Measurements from ENCODE around the gene PLPP7. TPM values are rescaled to one million over a fixed set of nuclear protein-coding genes. Genes with fewer than 3 reads are reported as not detected.

The PLPP7 gene
- total and polyA plus RNA-seq, 3 experiments from 2014 or later: not detected

- H3K4me3 Mint-ChIP-seq: no peak overlapping the region
These were observed 19.5 kb downstream of the PLPP7 start for GRCh38 chr9:131308906-131309529.

GRCh38 chr9:131309530-131310276 is 20.2 kb downstream of the PLPP7 start:
- POLR2A ChIA-PET: no interaction called here
- DNase-seq: no peak
- Histone ChIP-seq H3K4me1 (ENCODE audit: insufficient read depth, low read length) (peaks cover 15% of the 10 kb centered on the region), H3K9me3 (ENCODE audit: low read length) (no peaks in the 10 kb centered on the region), H3K27me3 (ENCODE audit: insufficient read depth, low read length, poor library complexity, severe bottlenecking) (no peaks in the 10 kb centered on the region), H3K36me3 (ENCODE audit: insufficient read depth, low read length) (no peaks in the 10 kb centered on the region), H3K4me3 (ENCODE audit: low read length) (no peak overlapping the region), H3K27ac (ENCODE audit: low read depth, low read length) (no peak overlapping the region)
- no peak overlapping the region for H3K4me3 Mint-ChIP-seq
- H3K36me3 Mint-ChIP-seq: no peaks in the 10 kb centered on the region
- CTCF ChIA-PET: interaction anchor here (1.0 kb wide), 1 partner anchor 132 kb away, joined by 3 read pairs; no protein-coding TSS in a partner anchor
- no peaks in the 10 kb centered on the region for H3K27me3 Mint-ChIP-seq
- peaks cover 10 to 19% (median 11%) of the 10 kb centered on the region in 3 donors for H3K4me1 Mint-ChIP-seq
- H3K9me3 Mint-ChIP-seq: no peaks in the 10 kb centered on the region
- H3K27ac Mint-ChIP-seq: peak overlapping the region in 4 of 8 donors; percentile 43 to 75 (median 65)

More at GRCh38 chr9:131308906-131309529, 19.5 kb downstream of the PLPP7 start:
- Histone ChIP-seq H3K9me3 (ENCODE audit: low read length) (no peaks in the 10 kb centered on the region), H3K4me1 (ENCODE audit: insufficient read depth, low read length) (peaks cover 15% of the 10 kb centered on the region), H3K36me3 (ENCODE audit: insufficient read depth, low read length) (no peaks in the 10 kb centered on the region), H3K27ac (ENCODE audit: low read depth, low read length) (no peak overlapping the region), H3K27me3 (ENCODE audit: insufficient read depth, low read length, poor library complexity, severe bottlenecking) (no peaks in the 10 kb centered on the region), H3K4me3 (ENCODE audit: low read length) (no peak overlapping the region)
- no peak for DNase-seq
- Mint-ChIP-seq H3K27me3 (no peaks in the 10 kb centered on the region), H3K4me1 (peaks cover 10 to 19% (median 11%) of the 10 kb centered on the region in 3 donors), H3K9me3 (no peaks in the 10 kb centered on the region), H3K36me3 (no peaks in the 10 kb centered on the region), H3K27ac (peak overlapping the region in 2 of 8 donors; percentile 43 to 73)
- ChIA-PET CTCF (interaction anchor here (1.0 to 1.4 kb wide), 2 partner anchors 52 to 132 kb away, joined by 3 to 4 read pairs; no protein-coding TSS in a partner anchor), POLR2A (no interaction called here)

GRCh38 chr9:131310833-131311554 is 21.5 kb downstream of the PLPP7 start:
- H3K9me3 Mint-ChIP-seq: no peaks in the 10 kb centered on the region
- ChIA-PET CTCF (interaction anchor here (0.7 to 0.8 kb wide), 2 partner anchors 22 to 131 kb away, joined by 3 read pairs; no protein-coding TSS in a partner anchor), POLR2A (interaction anchor here (0.7 kb wide), 1 partner anchor 1183 kb away, joined by 7 read pairs; no protein-coding TSS in a partner anchor)
- peaks cover 10 to 19% (median 11%) of the 10 kb centered on the region in 3 donors for H3K4me1 Mint-ChIP-seq
- peak; percentile 59 to 83 (median 70) for DNase-seq
- Histone ChIP-seq H3K27ac (ENCODE audit: low read depth, low read length) (no peak overlapping the region), H3K36me3 (ENCODE audit: insufficient read depth, low read length) (no peaks in the 10 kb centered on the region), H3K4me1 (ENCODE audit: insufficient read depth, low read length) (peaks cover 15% of the 10 kb centered on the region), H3K9me3 (ENCODE audit: low read length) (no peaks in the 10 kb centered on the region), H3K4me3 (ENCODE audit: low read length) (peak overlapping the region; percentile 66), H3K27me3 (ENCODE audit: insufficient read depth, low read length, poor library complexity, severe bottlenecking) (no peaks in the 10 kb centered on the region)
- peak overlapping the region; percentile 50 to 93 (median 70) for H3K27ac Mint-ChIP-seq
- H3K4me3 Mint-ChIP-seq: peak overlapping the region; percentile 12 to 85 (median 67)
- H3K36me3 Mint-ChIP-seq: no peaks in the 10 kb centered on the region
- H3K27me3 Mint-ChIP-seq: peaks cover 0 to under 1% of the 10 kb centered on the region in 2 donors

- Mint-ChIP-seq H3K36me3 (no peaks in the 10 kb centered on the region), H3K4me3 (peak overlapping the region in 2 of 7 donors; percentile 3 to 16), H3K9me3 (no peaks in the 10 kb centered on the region), H3K4me1 (peaks cover 10 to 19% (median 11%) of the 10 kb centered on the region in 3 donors), H3K27ac (peak overlapping the region in 3 of 8 donors; percentile 80 to 89 (median 87)), H3K27me3 (peaks cover 0 to 2% of the 10 kb centered on the region in 2 donors)
- Histone ChIP-seq H3K36me3 (ENCODE audit: insufficient read depth, low read length) (no peaks in the 10 kb centered on the region), H3K4me3 (ENCODE audit: low read length) (no peak overlapping the region), H3K27me3 (ENCODE audit: insufficient read depth, low read length, poor library complexity, severe bottlenecking) (no peaks in the 10 kb centered on the region), H3K9me3 (ENCODE audit: low read length) (no peaks in the 10 kb centered on the region), H3K27ac (ENCODE audit: low read depth, low read length) (no peak overlapping the region), H3K4me1 (ENCODE audit: insufficient read depth, low read length) (peaks cover 15% of the 10 kb centered on the region)
- ChIA-PET CTCF (no interaction called here), POLR2A (no interaction called here)
- no peak for DNase-seq
These were observed 22.7 kb downstream of the PLPP7 start for GRCh38 chr9:131312246-131312645.

GRCh38 chr9:131312822-131313770 is 23.6 kb downstream of the PLPP7 start:
- no peaks in the 10 kb centered on the region for H3K9me3 Mint-ChIP-seq
- Histone ChIP-seq H3K4me1 (ENCODE audit: insufficient read depth, low read length) (peaks cover 15% of the 10 kb centered on the region), H3K27me3 (ENCODE audit: insufficient read depth, low read length, poor library complexity, severe bottlenecking) (no peaks in the 10 kb centered on the region), H3K4me3 (ENCODE audit: low read length) (no peak overlapping the region), H3K9me3 (ENCODE audit: low read length) (no peaks in the 10 kb centered on the region), H3K27ac (ENCODE audit: low read depth, low read length) (no peak overlapping the region), H3K36me3 (ENCODE audit: insufficient read depth, low read length) (no peaks in the 10 kb centered on the region)
- DNase-seq: no peak
- CTCF ChIA-PET: no interaction called here
- H3K4me1 Mint-ChIP-seq: peaks cover 10 to 19% (median 11%) of the 10 kb centered on the region in 3 donors
- H3K4me3 Mint-ChIP-seq: peak overlapping the region in 2 of 7 donors; percentile 3 to 76
- peak overlapping the region in 4 of 8 donors; percentile 80 to 89 (median 86) for H3K27ac Mint-ChIP-seq
- peaks cover 0 to 2% of the 10 kb centered on the region in 2 donors for H3K27me3 Mint-ChIP-seq
- H3K36me3 Mint-ChIP-seq: no peaks in the 10 kb centered on the region
- POLR2A ChIA-PET: no interaction called here

- no peaks in the 10 kb centered on the region for H3K9me3 Mint-ChIP-seq
- H3K36me3 Mint-ChIP-seq: no peaks in the 10 kb centered on the region
- ChIA-PET POLR2A (no interaction called here), CTCF (interaction anchor here (1.5 kb wide), 1 partner anchor 141 kb away, joined by 4 read pairs; no protein-coding TSS in a partner anchor)
- H3K27me3 Mint-ChIP-seq: peaks cover 0 to 2% of the 10 kb centered on the region in 2 donors
- no peaks in the 10 kb centered on the region for H3K9me3 ChIP-seq (ENCODE audit: low read length)
- no peaks in the 10 kb centered on the region for H3K4me1 Mint-ChIP-seq
- H3K4me1 ChIP-seq (ENCODE audit: insufficient read depth, low read length): no peaks in the 10 kb centered on the region
- peak in 1 of 5 donors; percentile 18 for DNase-seq
- no peak overlapping the region for H3K4me3 ChIP-seq (ENCODE audit: low read length)
- no peaks in the 10 kb centered on the region for H3K36me3 ChIP-seq (ENCODE audit: insufficient read depth, low read length)
- H3K27me3 ChIP-seq (ENCODE audit: insufficient read depth, low read length, poor library complexity, severe bottlenecking): no peaks in the 10 kb centered on the region
- no peak overlapping the region for H3K27ac ChIP-seq (ENCODE audit: low read depth, low read length)
- peak overlapping the region in 1 of 8 donors; percentile 9 for H3K27ac Mint-ChIP-seq
- no peak overlapping the region for H3K4me3 Mint-ChIP-seq
These were observed 28.9 kb downstream of the PLPP7 start for GRCh38 chr9:131318231-131319085.
